ENCODE results near the gene DNAAF8.

- no peak for TF ChIP-seq POLR2AphosphoS5 (IDR thresholded peaks at IDR 0.05)
- TF ChIP-seq CTCF (IDR thresholded peaks at IDR 0.05) = no peak
- TF ChIP-seq POLR2A (IDR thresholded peaks at IDR 0.05) = no peak
Measured at GRCh38 chr16:4689864-4690704, 44.3 kb upstream of the DNAAF8 start.
